Measurements from ENCODE around the gene PLAC8.
A peak's percentile ranks its signal among the peaks of the same experiment; 100 is the strongest.
"Not testable (repeated sequence)": the region's sequence is repeated elsewhere in the genome, so short reads cannot be mapped to it uniquely, and the experiment has no call there.

The PLAC8 gene

DNA sequence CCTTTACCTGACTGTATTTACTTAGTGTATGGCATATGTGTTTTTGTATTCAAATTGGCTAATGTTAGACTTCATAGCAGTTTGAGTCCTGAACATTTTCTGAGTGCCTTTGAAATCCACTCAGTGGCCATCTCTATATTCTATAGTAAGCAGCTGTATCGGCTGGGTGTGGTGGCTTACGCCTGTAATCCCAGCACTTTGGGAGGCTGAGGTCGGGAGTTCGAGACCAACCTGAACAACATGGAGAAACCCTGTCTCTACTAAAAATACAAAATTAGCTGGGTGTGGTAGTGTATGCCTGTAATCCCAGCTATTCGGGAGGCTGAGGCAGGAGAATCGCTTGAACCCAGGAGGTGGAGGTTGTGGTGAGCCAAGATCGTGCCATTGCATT lies 2.8 kb downstream of the PLAC8 start:
- not testable (repeated sequence) for DNase-seq

GRCh38 chr4:83110970-83111750 lies 3.4 kb downstream of the PLAC8 start:
- no peak for DNase-seq

DNA sequence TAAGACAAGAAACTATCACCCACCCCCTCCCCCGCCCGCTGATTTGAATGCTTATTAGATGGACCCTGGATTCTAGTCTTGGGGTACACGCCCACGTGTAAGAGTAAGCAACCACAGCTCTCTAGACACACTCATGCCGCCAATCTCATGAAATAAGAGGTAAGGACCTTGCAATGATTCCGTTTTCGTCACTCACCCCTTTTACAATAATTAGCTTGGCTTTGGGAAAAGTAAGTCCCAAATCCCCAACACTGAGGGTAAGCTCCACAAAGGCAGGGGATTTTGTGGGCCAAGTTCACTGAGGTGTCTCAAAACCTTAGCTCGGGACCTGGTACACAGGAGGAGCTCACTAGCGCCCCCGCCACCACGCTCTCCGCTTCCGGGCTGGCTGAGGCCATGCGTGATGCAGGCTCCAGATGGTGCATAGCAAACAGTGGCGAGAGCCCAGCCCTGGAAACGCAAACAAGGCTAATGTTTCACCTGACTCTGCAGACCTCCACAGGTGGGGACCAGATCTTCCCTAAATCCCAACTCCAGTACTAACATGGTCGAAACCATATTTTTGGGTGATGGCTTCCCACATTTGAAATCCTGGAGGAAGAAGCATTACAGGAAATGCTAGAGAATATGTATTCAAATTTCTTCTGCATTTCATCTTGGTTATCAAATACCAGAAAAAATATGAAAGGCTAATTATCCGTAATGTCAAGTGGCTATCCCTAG lies 4.1 kb downstream of the PLAC8 start:
- peak; percentile 87 for DNase-seq

GRCh38 chr4:83109480-83110222 lies 4.9 kb downstream of the PLAC8 start:
- peak; percentile 43 for DNase-seq

DNA sequence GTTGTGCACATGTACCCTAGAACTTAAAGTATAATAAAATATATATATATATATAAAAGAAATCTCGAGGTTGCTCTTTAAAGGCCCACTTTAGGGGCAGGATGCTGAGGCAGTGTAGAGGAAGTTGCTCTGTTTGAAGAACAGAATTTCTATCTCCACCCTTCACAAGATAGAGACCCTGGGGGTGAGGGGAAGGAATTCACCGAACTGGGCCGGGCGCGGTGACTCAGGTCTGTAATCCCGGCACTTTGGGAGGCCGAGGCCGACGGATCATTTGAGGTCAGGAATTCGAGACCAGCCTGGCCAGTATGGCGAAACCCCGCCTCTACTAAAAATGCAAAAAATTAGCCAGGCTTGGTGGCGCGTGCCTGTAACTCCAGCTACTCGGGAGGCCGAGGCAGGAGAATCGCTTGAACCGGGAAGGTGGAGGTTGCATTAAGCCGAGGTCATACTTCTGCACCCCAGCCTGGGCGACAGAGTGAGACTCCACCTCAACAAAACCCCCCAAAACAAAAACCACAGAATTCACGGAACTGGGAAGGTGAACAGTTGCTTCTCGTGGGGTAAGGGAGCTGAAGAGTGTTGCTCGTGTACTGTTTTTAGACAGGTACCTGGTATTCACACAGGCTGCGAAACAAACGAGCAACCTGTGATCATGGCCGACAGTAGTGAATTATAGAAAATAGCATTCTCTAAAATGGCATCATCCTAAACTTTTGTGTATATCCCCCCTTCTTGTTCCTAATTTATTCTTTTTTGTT lies 6.2 kb downstream of the PLAC8 start:
- DNase-seq, result peak; percentile 20

GRCh38 chr4:83107631-83108030 lies 6.9 kb downstream of the PLAC8 start:
- DNase-seq, result no peak

GRCh38 chr4:83104991-83105390 lies 9.5 kb downstream of the PLAC8 start:
- DNase-seq, result no peak

- DNase-seq, result no peak
Measured at GRCh38 chr4:83096397-83096796, 18.1 kb downstream of the PLAC8 start.

DNA sequence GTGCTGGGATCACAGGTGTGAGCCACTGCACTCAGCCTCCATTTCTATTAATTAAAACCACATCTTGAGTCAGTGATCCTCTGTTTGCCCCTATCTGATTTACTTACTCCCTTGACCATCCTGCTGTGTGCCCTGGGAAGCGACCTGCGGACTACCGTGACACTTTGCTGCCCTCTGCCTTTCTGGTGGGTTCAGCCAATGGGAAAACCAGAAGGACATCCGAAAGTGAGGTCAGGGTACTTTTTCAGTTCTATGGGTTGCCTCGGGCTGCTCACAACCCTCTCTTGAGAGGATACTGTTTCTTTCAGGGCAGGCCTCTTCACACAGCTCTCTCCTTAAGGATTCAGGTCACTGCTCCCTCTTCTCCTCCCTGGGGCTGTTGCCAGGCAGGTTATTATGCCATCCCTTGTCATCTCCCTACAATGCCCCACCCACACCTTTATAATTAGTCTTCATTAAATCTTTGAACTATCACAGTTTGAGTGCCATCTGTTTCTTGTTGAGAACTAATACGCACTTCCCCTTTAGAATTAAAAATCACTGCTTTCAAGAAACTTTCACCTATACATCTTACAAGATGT lies 21.4 kb downstream of the PLAC8 start:
- no peak for DNase-seq

DNA sequence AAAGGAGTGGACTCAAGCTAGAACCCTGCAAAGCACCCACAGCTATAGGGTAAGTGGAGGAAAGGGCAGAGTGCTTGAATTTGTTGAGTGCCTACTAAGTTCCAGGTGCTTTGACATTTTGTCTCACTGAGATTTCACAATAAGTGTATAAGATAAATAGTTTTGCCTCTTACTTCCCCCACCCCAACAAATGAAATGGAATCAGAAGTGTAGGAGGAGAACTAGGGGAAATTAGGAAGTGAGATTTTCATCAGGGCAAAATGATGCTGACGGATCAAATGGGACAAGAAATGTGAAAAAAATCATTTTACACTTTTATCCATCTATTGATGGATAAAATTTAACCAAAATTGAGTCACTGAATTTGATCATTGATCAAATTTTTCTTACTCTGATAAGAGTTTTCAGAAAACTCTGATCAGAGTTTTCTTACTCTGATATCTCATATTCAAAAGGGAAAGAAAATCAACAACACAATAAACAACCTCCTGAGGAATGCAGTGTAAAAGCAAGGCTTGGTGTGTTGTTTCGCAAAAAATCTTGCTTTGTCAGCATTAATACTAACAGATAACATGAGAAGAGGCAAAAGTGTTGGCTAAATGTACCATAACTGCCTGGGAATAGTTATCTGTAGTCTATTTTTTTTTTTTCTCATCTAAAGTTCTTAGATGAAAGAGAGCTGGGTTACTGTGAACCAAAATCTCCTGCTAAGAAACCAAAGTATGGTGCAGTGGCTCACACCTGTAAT lies 24.9 kb downstream of the PLAC8 start:
- DNase-seq, result no peak

DNA sequence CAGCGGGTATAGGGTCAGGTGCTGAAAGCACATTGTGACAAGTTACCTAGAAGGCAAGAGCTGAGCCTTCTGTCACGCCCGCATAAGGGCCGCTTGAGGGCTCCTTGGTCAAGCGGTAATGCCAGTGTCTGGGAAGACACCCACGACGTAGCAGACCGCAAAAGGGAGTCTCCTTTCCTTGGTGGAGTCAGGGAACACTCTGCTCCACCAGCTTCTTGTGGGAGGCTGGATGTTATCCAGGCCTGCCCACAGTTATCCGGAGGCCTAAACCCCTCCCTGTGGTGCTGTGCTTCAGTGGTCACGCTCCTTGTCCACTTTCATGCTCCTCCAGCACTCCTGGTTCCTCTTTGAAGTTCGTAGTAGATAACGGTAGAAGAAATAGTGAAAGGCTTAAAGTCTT lies 29.6 kb downstream of the PLAC8 start:
- DNase-seq, result not testable (repeated sequence)

DNA sequence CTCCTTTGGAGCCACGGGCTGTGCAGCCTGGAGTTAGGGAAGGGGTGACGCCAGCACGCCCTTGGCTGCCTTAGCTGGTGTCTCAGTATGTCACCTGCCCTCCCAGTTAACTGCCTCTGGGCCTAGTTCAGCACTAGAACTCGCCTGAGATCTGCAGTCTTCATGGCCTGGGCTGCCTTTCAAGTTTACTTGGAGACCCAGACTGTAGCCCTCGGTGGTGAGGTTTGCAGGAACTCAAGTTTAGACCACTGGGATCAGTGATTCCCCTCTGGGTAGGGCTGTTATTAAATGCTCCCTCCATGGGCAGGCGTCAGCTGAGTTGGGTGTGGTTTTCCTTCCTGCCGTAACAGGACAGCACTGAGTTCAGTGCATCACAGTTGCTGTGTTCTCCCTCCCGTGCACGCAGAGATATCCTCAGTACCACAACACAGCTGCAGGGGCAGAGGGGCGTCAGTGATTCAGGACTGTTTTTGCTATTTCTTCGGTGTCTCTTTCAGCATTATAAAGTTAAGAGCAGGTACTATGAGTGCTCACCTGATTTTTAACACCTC lies 30.5 kb downstream of the PLAC8 start:
- DNase-seq, result peak; percentile 75

DNA sequence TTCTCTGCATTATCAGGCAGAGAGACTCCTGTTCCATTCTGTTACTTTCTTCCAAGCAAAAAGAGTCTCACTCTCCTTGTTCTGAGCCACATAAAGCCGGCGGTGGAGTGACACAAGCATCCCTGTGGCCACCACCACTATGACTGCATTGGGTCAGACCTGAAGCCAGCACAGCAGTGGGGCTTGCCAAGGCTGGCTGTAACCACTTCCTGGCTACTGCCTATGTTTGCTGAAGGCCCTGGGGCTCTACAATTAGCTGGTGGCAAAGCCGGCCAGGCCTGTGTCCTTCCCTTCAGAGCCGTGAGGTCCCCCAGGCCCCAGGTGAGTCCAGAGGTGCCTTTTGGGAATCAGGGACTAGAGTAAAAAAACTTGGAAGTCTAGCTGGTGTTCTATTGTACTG lies 31.8 kb downstream of the PLAC8 start:
- no peak for DNase-seq

- no peak for DNase-seq
Measured at GRCh38 chr4:83080561-83080960, 34.0 kb downstream of the PLAC8 start.

GRCh38 chr4:83075311-83076095 lies 39.0 kb downstream of the PLAC8 start:
- DNase-seq, result no peak

GRCh38 chr4:83074783-83075182 lies 39.7 kb downstream of the PLAC8 start:
- not testable (repeated sequence) for DNase-seq

DNA sequence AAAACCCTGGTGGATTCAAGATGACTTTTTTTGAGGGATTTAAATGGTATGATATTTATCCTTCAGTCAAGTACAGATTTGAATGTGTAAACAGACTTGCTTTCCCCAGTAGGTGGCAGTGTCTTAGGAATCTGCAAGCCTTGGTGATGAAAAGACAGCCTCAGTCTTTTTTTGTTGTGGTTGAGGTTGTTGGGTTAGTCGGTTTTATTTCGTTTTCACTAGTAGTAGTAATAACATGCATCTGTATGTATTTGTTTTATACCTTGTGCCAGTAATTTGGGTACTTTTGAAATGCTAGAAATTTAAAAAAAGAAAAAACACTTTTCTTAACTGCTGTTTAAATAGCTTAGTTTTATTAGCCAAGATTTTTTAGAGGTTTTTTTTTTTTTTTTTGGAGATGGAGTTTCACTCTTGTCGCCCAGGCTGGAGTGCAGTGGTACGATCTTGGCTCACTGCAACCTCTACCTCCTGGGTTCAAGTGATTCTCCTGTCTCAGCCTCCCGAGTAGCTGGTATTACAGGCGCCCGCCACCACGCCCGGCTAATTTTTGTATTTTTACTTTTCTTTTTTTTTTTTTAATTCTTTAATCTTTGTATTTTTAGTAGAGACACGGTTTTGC lies 40.3 kb downstream of the PLAC8 start:
- peak; percentile 90 for DNase-seq

GRCh38 chr4:83071116-83071515 lies 43.4 kb downstream of the PLAC8 start:
- no peak for DNase-seq

DNA sequence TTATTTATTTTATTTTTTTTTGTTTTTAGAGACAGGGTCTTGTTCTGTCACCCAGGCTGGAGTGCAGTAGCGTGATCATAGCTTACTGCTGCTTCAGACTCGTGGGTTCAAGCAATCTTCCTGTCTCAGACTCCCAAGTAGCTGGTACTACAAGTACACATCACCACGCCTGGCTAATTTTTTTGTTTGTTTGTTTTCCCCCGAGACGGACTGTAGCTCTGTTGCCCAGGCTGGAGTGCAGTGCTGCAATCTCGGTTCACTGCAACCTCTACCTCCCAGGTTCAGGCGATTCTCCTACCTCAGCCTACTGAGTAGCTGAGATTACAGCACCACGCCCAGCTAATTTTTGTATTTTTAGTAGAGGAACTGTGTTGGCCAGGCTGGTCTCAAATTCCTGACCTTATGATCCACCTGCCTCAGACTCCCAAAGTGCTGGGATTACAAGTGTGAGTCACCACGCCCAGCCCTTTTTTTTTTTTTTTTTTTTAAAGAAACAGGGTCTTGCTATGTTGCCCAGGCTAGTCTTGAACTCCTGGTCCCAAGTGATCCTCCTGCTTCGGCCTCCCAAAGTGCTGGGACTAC lies 47.4 kb downstream of the PLAC8 start:
- no peak for DNase-seq

DNA sequence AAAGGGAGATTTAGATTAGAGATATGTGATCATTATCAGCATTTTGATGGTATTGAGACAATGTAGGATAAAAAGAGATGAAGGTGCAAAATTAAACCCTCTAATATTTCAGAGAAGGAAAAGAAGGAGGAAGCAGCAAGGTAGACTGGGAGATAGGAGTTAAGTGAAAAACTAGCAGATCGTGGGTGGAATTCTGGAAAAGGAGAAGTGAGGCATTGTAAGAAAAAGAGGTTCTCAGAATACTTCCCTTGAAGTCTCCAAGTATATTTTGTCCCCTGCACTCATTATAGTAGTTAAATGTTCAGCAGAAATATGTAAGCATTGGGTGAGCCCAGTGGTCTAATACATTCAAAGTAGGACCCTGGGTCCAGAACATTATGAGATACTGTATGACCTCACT lies 49.3 kb downstream of the PLAC8 start:
- DNase-seq, result no peak

All from CD4-positive, alpha-beta T cell treated with Interleukin-17A for 1 hour (primary cell).